HepG2 (cell line): ENCODE measurements around the gene PSMG3. TPM values are rescaled to one million over a fixed set of nuclear protein-coding genes. Genes with fewer than 3 reads are reported as not detected.

Source experiments
- ATAC-seq: fragments of 200-7000 bp; cut with Tn5 transposase; 3 replicates; pipeline ENCODE4 v1.9.1; 2020; ENCODE audit warnings: mild to moderate bottlenecking, moderate library complexity
- BruUV-seq: library from RNA; stranded (reverse); fragments of 400-500 nt; replicated peaks from 2 replicates; lab custom pipeline; 2021; lab: Mats Ljungman, UMichigan
- CTCF ChIA-PET: fragments of 300-600 bp; formaldehyde crosslinking; extraction: SDS; loops from one replicate; lab custom pipeline; 2021; ENCODE audit warnings: low total read pairs, inconsistent platforms, low intra/inter-chr PET ratio; lab: Yijun Ruan, JAX
- POLR2A ChIA-PET: fragments of 350-600 bp; sonication (Branson Sonifier 250); formaldehyde crosslinking; loops from one replicate; lab custom pipeline; 2020; ENCODE audit warnings: antibody characterized with exemption, inconsistent platforms; lab: Yijun Ruan, JAX
- DNase-seq: peaks from one replicate; pipeline ENCODE4 v3.0.0-alpha.2; 2015; ENCODE audit warnings: low spot score
- FAIRE-seq: peaks from 3 replicates; lab custom pipeline; 2011; peaks lifted over from hg19 to GRCh38; lab: Jason Lieb, UNC
- H2AFZ ChIP-seq: one replicate; pipeline ENCODE4 v1.6.1; 2011; ENCODE audit warnings: low read length, inconsistent platforms
- H3K27ac ChIP-seq: fragments of 300-600 bp; 3 replicates; pipeline ENCODE4 v1.8.0; 2011; ENCODE audit warnings: mixed run types, mild to moderate bottlenecking, mixed read lengths, low read length, inconsistent platforms; ENCODE audit not compliant: insufficient read depth; ENCODE audit errors: extremely low read length
- H3K27me3 ChIP-seq, 2 experiments: fragments of 200-600 bp in 1 of 2; 2 replicates in 1 of 2; 3 replicates in 1 of 2; pipeline versions ENCODE4 v1.6.0 to v1.8.0; 2011; ENCODE audit warnings: low read length in 2 of 2, mild to moderate bottlenecking in 2 of 2, moderate library complexity in 2 of 2, inconsistent platforms in 1 of 2; ENCODE audit not compliant: insufficient read depth in 2 of 2, control insufficient read depth in 1 of 2
- H3K36me3 ChIP-seq, 2 experiments: fragments of 200-600 bp in 1 of 2; replicated peaks in 1 of 2; 2 replicates in 1 of 2; 3 replicates in 1 of 2; pipeline versions ENCODE4 v1.5.1 to v1.8.0; 2011; ENCODE audit warnings: low read length in 2 of 2, inconsistent platforms in 1 of 2; ENCODE audit not compliant: insufficient read depth in 2 of 2, control insufficient read depth in 1 of 2
- H3K4me1 ChIP-seq: 2 replicates; pipeline ENCODE4 v1.5.1; 2012; ENCODE audit warnings: low read length, inconsistent platforms; ENCODE audit not compliant: insufficient read depth
- H3K4me2 ChIP-seq: 2 replicates; pipeline ENCODE4 v1.6.0; 2011; ENCODE audit warnings: low read depth, low read length, inconsistent platforms
- H3K4me3 ChIP-seq, 3 experiments: fragments of 200-600 bp in 1 of 3; sonication (generic), shearing (Covaris generic) in 1 of 3; replicated peaks in 1 of 3; 2 replicates each; pipeline ENCODE4 v1.5.1; 2011 to 2016; ENCODE audit warnings: low read length in 3 of 3, inconsistent platforms in 2 of 3, low read depth in 2 of 3, mild to moderate bottlenecking in 2 of 3, control low read depth in 1 of 3, mixed read lengths in 1 of 3; ENCODE audit not compliant: insufficient read depth in 1 of 3
- H3K79me2 ChIP-seq: one replicate; pipeline ENCODE4 v1.6.1; 2011; ENCODE audit warnings: low read length, inconsistent platforms; ENCODE audit not compliant: insufficient read depth
- H3K9ac ChIP-seq: 2 replicates; pipeline ENCODE4 v1.6.0; 2011; ENCODE audit warnings: mild to moderate bottlenecking, low read depth, low read length, inconsistent platforms; ENCODE audit not compliant: insufficient read depth
- H3K9me3 ChIP-seq: 2 replicates; pipeline ENCODE4 v1.5.1; 2012; ENCODE audit warnings: mild to moderate bottlenecking, low read length
- H4K20me1 ChIP-seq: 2 replicates; pipeline ENCODE4 v1.6.0; 2011; ENCODE audit warnings: inconsistent platforms, mild to moderate bottlenecking, low read length, moderate library complexity; ENCODE audit not compliant: insufficient read depth
- FOSL1 ChIP-seq: sonication (generic); formaldehyde crosslinking; IDR thresholded peaks from 2 replicates; pipeline ENCODE4 v1.9.0; 2021; ENCODE audit warnings: missing genetic modification reagents, borderline replicate concordance
- MED13 ChIP-seq: sonication (generic); formaldehyde crosslinking; IDR thresholded peaks from 2 replicates; pipeline ENCODE4 v1.5.0; 2020; ENCODE audit warnings: missing genetic modification reagents
- MLXIP ChIP-seq: sonication (generic); formaldehyde crosslinking; IDR thresholded peaks from 2 replicates; pipeline ENCODE4 v1.9.0; 2021; ENCODE audit warnings: missing genetic modification reagents, borderline replicate concordance
- U2AF2 ChIP-seq: fragments of 200-400 bp; formaldehyde crosslinking; IDR thresholded peaks from 2 replicates; pipeline ENCODE4 v1.6.1; 2017; ENCODE audit warnings: low read depth, mild to moderate bottlenecking, low read length
- WGBS: methylation state at CpG from one replicate; pipeline ENCODE4 v1.1.6; 2017; ENCODE audit warnings: low lambda C conversion rate; 5-methylcytosine and 5-hydroxymethylcytosine counted together
- in situ Hi-C: cut with HindIII; loops from 2 replicates; pipeline ENCODE4 v1.10.0; 2017; ENCODE audit warnings: low pct_unique_long_range_greater_than_20kb; ENCODE audit not compliant: extremely low pct_ligation_motif_present
- intact Hi-C: fragments of 100-400 bp; cut with micrococcal nuclease; formaldehyde crosslinking; loops from one replicate; pipeline ENCODE4 v1.10.0; 2022; ENCODE audit not compliant: unreplicated experiment
- polyA plus RNA-seq, 8 experiments: library from polyadenylated mRNA; depleted of rRNA in 3 of 8; stranded (reverse) in 7 of 8; unstranded in 1 of 8; fragments of >200 nt; fragmentation: Illumina TruSeq in 4 of 8; extraction: Trizol in 4 of 8; gene quantifications; 2 replicates each; pipeline versions ENCODE4 v1.2.1 to v1.2.3, GENCODE V29; 2011 to 2016; ENCODE audit warnings: low read depth in 4 of 8, missing spikeins in 1 of 8, mixed read lengths in 1 of 8; ENCODE audit not compliant: insufficient read depth in 1 of 8
- total RNA-seq, 5 experiments: library from RNA; depleted of rRNA; stranded (reverse); fragments of >200 nt; fragmentation: Illumina TruSeq; extraction: Trizol; gene quantifications; 2 replicates each; pipeline ENCODE4 v1.2.3, GENCODE V29; 2016; ENCODE audit warnings: low read depth in 1 of 5

The PSMG3 gene
- total and polyA plus RNA-seq, 2 of the 13 experiments (the other 11 are each of a cell fraction or from before 2014, with no cell fraction given) = 29.6 to 48.4 TPM

DNA sequence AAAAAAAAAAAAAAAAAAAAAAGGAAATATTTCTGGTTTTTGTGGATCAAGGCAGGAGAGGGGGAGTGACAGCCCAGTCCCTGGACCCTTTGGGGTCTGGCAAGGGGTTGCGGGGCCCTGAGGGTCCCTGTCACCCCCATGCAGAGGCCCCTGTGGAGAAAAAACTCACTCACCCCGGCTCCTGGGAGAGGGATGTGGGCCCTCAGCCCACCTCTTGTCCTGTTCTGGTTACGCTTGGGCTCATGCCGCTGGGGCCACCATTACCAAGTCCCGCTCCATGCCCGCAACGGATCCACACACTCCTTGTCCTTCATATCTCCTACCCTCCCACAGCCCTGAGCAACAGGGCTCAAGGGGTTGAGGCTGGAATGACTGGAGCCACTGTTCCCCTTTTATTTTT is 12.8 kb downstream of the PSMG3 start:
- no peaks in the 10 kb centered on the region; a peak in 1 of 5 replicates for H3K36me3 ChIP-seq
- H3K79me2 ChIP-seq = no peaks in the 10 kb centered on the region
- H3K9ac ChIP-seq = no peak overlapping the region
- in situ Hi-C loops = loop anchor here (5.0 kb wide), 1 partner anchor 55 kb away; the partner anchor contains the start of gene INTS1
- intact Hi-C loops = loop anchor here (5.0 kb wide), 1 partner anchor 35 kb away; no protein-coding TSS in a partner anchor
- ATAC-seq (no peak), FAIRE-seq (no peak), DNase-seq (no peak)
- BruUV-seq = no TSS peak
- no peak overlapping the region for H3K4me2 ChIP-seq
- H2AFZ ChIP-seq = no peak overlapping the region
- peaks cover 59% of the 10 kb centered on the region for H3K4me1 ChIP-seq
- no peak overlapping the region for H3K27ac ChIP-seq
- 92% methylated on average over 4 of the region's 7 CpGs for WGBS
- ChIA-PET POLR2A (interaction anchor here (1.0 to 6.4 kb wide), 7 partner anchors 14 to 247 kb away, joined by 3 to 108 read pairs (median 21); partner anchors contain the start of gene INTS1), CTCF (interaction anchor here (2.1 to 3.1 kb wide), 2 partner anchors 50 to 53 kb away, joined by 10 to 24 read pairs; partner anchors contain the start of gene INTS1)
- peaks cover 5 to 11% of the 10 kb centered on the region in 2 experiments; a peak in 2 of 5 replicates for H3K27me3 ChIP-seq
- no peaks in the 10 kb centered on the region for H4K20me1 ChIP-seq
- TF ChIP-seq U2AF2 = no peak
- no peak for TF ChIP-seq FOSL1 (CRISPR knock-in tag)
- no peak for TF ChIP-seq MED13 (CRISPR knock-in tag)
- TF ChIP-seq MLXIP (CRISPR knock-in tag) = no peak
- no peaks in the 10 kb centered on the region for H3K9me3 ChIP-seq
- H3K4me3 ChIP-seq = no peak overlapping the region
